ENCODE measurements around the gene LTF.

Gene LTF

DNA sequence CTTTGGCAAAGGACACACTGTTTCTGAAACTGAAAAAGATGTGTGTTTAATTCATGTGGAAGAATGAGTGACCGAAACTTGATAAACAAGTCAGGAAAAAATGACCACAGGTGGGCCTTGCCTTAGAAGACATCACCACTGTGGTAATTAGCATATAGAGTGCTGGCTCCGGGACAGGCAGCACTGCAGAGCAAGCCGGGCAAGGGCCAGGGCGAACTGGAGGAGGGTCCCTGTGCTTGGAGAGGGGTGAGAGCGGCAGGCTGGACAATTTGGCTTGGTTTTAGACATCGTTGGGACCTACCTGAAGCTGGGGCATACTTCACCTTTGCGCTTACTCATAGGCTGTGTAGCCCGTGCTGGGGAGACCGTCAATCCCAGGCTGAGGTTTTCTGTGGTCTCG is 41.2 kb upstream of the LTF start:
- no peak overlapping the region for H3K4ac ChIP-seq (ENCODE audit: low read depth, low read length)
- no peak overlapping the region for H3K23ac ChIP-seq (ENCODE audit: low read length)
- no peak overlapping the region for H3K9ac ChIP-seq (ENCODE audit: low read length)
- H3K56ac ChIP-seq (ENCODE audit: low read length), result peak overlapping the region; percentile 1
- H3K36me3 ChIP-seq (ENCODE audit: control insufficient read depth, insufficient read depth, low read length), result no peaks in the 10 kb centered on the region
- no peaks in the 10 kb centered on the region for H3K79me1 ChIP-seq (ENCODE audit: low read length)
- no peak overlapping the region for H3K18ac ChIP-seq (ENCODE audit: low read length)
- peaks cover 7% of the 10 kb centered on the region for H3K4me1 ChIP-seq (ENCODE audit: control insufficient read depth, low read depth, low read length)
- no peak overlapping the region for H3K27ac ChIP-seq (ENCODE audit: low read depth, low read length)
- H2BK15ac ChIP-seq (replicated peaks; ENCODE audit: low read depth), result no peak overlapping the region
- no peaks in the 10 kb centered on the region for H3K27me3 ChIP-seq (ENCODE audit: insufficient read depth, low read length, poor library complexity)
- H2AK5ac ChIP-seq (ENCODE audit: low read length), result no peak overlapping the region
- no peak overlapping the region for H2BK120ac ChIP-seq (ENCODE audit: low read depth, low read length)
- no peak overlapping the region for H3K4me3 ChIP-seq (ENCODE audit: low read length)
- H2BK5ac ChIP-seq (ENCODE audit: low read length), result no peak overlapping the region
- H3K4me2 ChIP-seq (ENCODE audit: low read length), result no peak overlapping the region
- no peak overlapping the region for H4K8ac ChIP-seq (ENCODE audit: low read depth, low read length)
- H4K5ac ChIP-seq (ENCODE audit: low read length), result no peak overlapping the region
- no peaks in the 10 kb centered on the region for H3K79me2 ChIP-seq (ENCODE audit: control insufficient read depth, insufficient read depth, low read length)
- WGBS (ENCODE audit: extremely low coverage, insufficient coverage, low lambda C conversion rate), result no CpG with 5 or more reads among the region's 10 CpGs
- DNase-seq, result no peak

GRCh38 chr3:46504789-46505188 is 40.1 kb upstream of the LTF start:
- no peaks in the 10 kb centered on the region for H3K27me3 ChIP-seq (ENCODE audit: insufficient read depth, low read length, poor library complexity)
- DNase-seq, result no peak
- H2AK5ac ChIP-seq (ENCODE audit: low read length), result no peak overlapping the region
- H3K36me3 ChIP-seq (ENCODE audit: control insufficient read depth, insufficient read depth, low read length), result no peaks in the 10 kb centered on the region
- no peak overlapping the region for H2BK15ac ChIP-seq (replicated peaks; ENCODE audit: low read depth)
- H2BK5ac ChIP-seq (ENCODE audit: low read length), result no peak overlapping the region
- no peak overlapping the region for H3K4me3 ChIP-seq (ENCODE audit: low read length)
- no peak overlapping the region for H3K4me2 ChIP-seq (ENCODE audit: low read length)
- no peak overlapping the region for H3K18ac ChIP-seq (ENCODE audit: low read length)
- no peaks in the 10 kb centered on the region for H3K79me2 ChIP-seq (ENCODE audit: control insufficient read depth, insufficient read depth, low read length)
- WGBS (ENCODE audit: extremely low coverage, insufficient coverage, low lambda C conversion rate), result no CpG with 5 or more reads among the region's 5 CpGs
- no peak overlapping the region for H2BK120ac ChIP-seq (ENCODE audit: low read depth, low read length)
- H3K27ac ChIP-seq (ENCODE audit: low read depth, low read length), result no peak overlapping the region
- H4K5ac ChIP-seq (ENCODE audit: low read length), result no peak overlapping the region
- no peaks in the 10 kb centered on the region for H3K79me1 ChIP-seq (ENCODE audit: low read length)
- no peak overlapping the region for H3K4ac ChIP-seq (ENCODE audit: low read depth, low read length)
- H3K4me1 ChIP-seq (ENCODE audit: control insufficient read depth, low read depth, low read length), result peaks cover 7% of the 10 kb centered on the region
- H4K8ac ChIP-seq (ENCODE audit: low read depth, low read length), result no peak overlapping the region
- no peak overlapping the region for H3K56ac ChIP-seq (ENCODE audit: low read length)
- no peak overlapping the region for H3K23ac ChIP-seq (ENCODE audit: low read length)
- no peak overlapping the region for H3K9ac ChIP-seq (ENCODE audit: low read length)

GRCh38 chr3:46503200-46503874 is 38.6 kb upstream of the LTF start:
- Histone ChIP-seq H3K79me2 (ENCODE audit: control insufficient read depth, insufficient read depth, low read length) (no peaks in the 10 kb centered on the region), H3K56ac (ENCODE audit: low read length) (no peak overlapping the region), H2AK5ac (ENCODE audit: low read length) (no peak overlapping the region), H3K23ac (ENCODE audit: low read length) (no peak overlapping the region), H3K4ac (ENCODE audit: low read depth, low read length) (no peak overlapping the region), H3K9ac (ENCODE audit: low read length) (no peak overlapping the region), H2BK120ac (ENCODE audit: low read depth, low read length) (no peak overlapping the region), H3K4me2 (ENCODE audit: low read length) (no peak overlapping the region), H4K8ac (ENCODE audit: low read depth, low read length) (no peak overlapping the region), H3K4me1 (ENCODE audit: control insufficient read depth, low read depth, low read length) (peaks cover 7% of the 10 kb centered on the region), H3K4me3 (ENCODE audit: low read length) (no peak overlapping the region), H3K27ac (ENCODE audit: low read depth, low read length) (no peak overlapping the region), H3K27me3 (ENCODE audit: insufficient read depth, low read length, poor library complexity) (no peaks in the 10 kb centered on the region), H2BK15ac (replicated peaks; ENCODE audit: low read depth) (no peak overlapping the region), H3K79me1 (ENCODE audit: low read length) (no peaks in the 10 kb centered on the region), H2BK5ac (ENCODE audit: low read length) (no peak overlapping the region), H3K18ac (ENCODE audit: low read length) (no peak overlapping the region), H3K36me3 (ENCODE audit: control insufficient read depth, insufficient read depth, low read length) (no peaks in the 10 kb centered on the region), H4K5ac (ENCODE audit: low read length) (no peak overlapping the region)
- no CpG with 5 or more reads among the region's 7 CpGs for WGBS (ENCODE audit: extremely low coverage, insufficient coverage, low lambda C conversion rate)
- no peak for DNase-seq

GRCh38 chr3:46501702-46502101 is 37.0 kb upstream of the LTF start:
- H2AK5ac ChIP-seq (ENCODE audit: low read length), result no peak overlapping the region
- no peak overlapping the region for H3K4me3 ChIP-seq (ENCODE audit: low read length)
- H3K36me3 ChIP-seq (ENCODE audit: control insufficient read depth, insufficient read depth, low read length), result no peaks in the 10 kb centered on the region
- H4K8ac ChIP-seq (ENCODE audit: low read depth, low read length), result no peak overlapping the region
- no peaks in the 10 kb centered on the region for H3K79me2 ChIP-seq (ENCODE audit: control insufficient read depth, insufficient read depth, low read length)
- no peak overlapping the region for H2BK15ac ChIP-seq (replicated peaks; ENCODE audit: low read depth)
- DNase-seq, result no peak
- no peaks in the 10 kb centered on the region for H3K79me1 ChIP-seq (ENCODE audit: low read length)
- H3K9ac ChIP-seq (ENCODE audit: low read length), result no peak overlapping the region
- H3K18ac ChIP-seq (ENCODE audit: low read length), result no peak overlapping the region
- H3K23ac ChIP-seq (ENCODE audit: low read length), result no peak overlapping the region
- no peak overlapping the region for H2BK5ac ChIP-seq (ENCODE audit: low read length)
- H3K56ac ChIP-seq (ENCODE audit: low read length), result no peak overlapping the region
- H3K27me3 ChIP-seq (ENCODE audit: insufficient read depth, low read length, poor library complexity), result no peaks in the 10 kb centered on the region
- no peak overlapping the region for H3K4ac ChIP-seq (ENCODE audit: low read depth, low read length)
- no peak overlapping the region for H3K4me2 ChIP-seq (ENCODE audit: low read length)
- no peak overlapping the region for H4K5ac ChIP-seq (ENCODE audit: low read length)
- no peak overlapping the region for H2BK120ac ChIP-seq (ENCODE audit: low read depth, low read length)
- WGBS (ENCODE audit: extremely low coverage, insufficient coverage, low lambda C conversion rate), result no CpG with 5 or more reads among the region's 4 CpGs
- no peak overlapping the region for H3K27ac ChIP-seq (ENCODE audit: low read depth, low read length)
- peaks cover 4% of the 10 kb centered on the region for H3K4me1 ChIP-seq (ENCODE audit: control insufficient read depth, low read depth, low read length)

DNA sequence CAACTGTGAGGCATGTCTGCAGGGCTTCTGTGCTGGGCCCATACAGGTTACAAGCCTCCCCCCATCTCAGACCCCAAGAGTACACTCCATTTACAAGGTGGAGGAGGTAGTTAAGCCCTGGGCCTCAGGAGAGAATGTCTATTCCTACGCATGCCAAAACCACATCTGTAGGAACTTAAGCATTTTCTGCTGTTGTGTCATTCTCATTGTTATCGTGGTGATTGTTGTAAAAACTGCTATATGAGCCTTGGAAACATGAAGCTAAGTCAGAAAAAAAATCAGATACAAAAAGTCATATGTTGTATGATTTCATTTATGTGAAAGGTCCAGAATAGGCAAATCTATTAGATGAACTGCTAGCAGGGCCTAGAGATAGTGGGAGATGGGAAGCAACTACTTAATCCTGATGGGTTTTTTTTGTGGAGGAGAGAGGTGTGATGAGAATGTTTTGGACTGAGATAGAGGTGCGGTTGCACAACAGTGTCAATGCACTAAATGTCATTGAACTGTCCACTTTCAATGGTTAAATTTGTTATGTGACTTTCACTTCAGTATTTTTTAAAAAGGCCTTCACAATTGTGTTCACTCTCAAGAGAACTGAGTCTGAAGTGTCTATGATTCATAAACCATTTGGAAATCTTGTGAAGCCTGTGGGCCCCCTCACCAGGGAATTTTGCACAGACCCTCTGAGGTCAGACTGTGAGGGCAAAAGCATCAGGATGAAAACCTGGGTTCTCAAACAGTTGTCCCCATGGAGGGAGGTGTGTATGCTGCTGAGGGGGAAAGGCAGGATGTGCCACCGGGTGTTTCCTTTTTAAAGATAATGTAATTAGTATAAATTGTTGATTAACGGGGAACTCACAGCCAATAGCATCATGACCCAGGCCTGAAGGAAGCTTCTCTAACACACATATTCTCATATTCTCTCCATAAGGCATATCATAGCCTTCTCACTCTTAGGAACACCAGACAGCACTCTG is 36.2 kb upstream of the LTF start:
- no peak overlapping the region for H3K18ac ChIP-seq (ENCODE audit: low read length)
- H3K56ac ChIP-seq (ENCODE audit: low read length), result no peak overlapping the region
- no peaks in the 10 kb centered on the region for H3K27me3 ChIP-seq (ENCODE audit: insufficient read depth, low read length, poor library complexity)
- no peak overlapping the region for H3K27ac ChIP-seq (ENCODE audit: low read depth, low read length)
- H4K5ac ChIP-seq (ENCODE audit: low read length), result no peak overlapping the region
- H3K23ac ChIP-seq (ENCODE audit: low read length), result no peak overlapping the region
- no CpG with 5 or more reads among the region's 5 CpGs for WGBS (ENCODE audit: extremely low coverage, insufficient coverage, low lambda C conversion rate)
- no peak overlapping the region for H4K8ac ChIP-seq (ENCODE audit: low read depth, low read length)
- no peaks in the 10 kb centered on the region for H3K79me1 ChIP-seq (ENCODE audit: low read length)
- H3K4me1 ChIP-seq (ENCODE audit: control insufficient read depth, low read depth, low read length), result peaks cover 2% of the 10 kb centered on the region
- no peaks in the 10 kb centered on the region for H3K79me2 ChIP-seq (ENCODE audit: control insufficient read depth, insufficient read depth, low read length)
- H2BK5ac ChIP-seq (ENCODE audit: low read length), result no peak overlapping the region
- no peak overlapping the region for H2BK15ac ChIP-seq (replicated peaks; ENCODE audit: low read depth)
- no peak overlapping the region for H2AK5ac ChIP-seq (ENCODE audit: low read length)
- H3K4me3 ChIP-seq (ENCODE audit: low read length), result no peak overlapping the region
- no peak overlapping the region for H2BK120ac ChIP-seq (ENCODE audit: low read depth, low read length)
- no peak overlapping the region for H3K4ac ChIP-seq (ENCODE audit: low read depth, low read length)
- DNase-seq, result no peak
- H3K9ac ChIP-seq (ENCODE audit: low read length), result no peak overlapping the region
- no peak overlapping the region for H3K4me2 ChIP-seq (ENCODE audit: low read length)
- no peaks in the 10 kb centered on the region for H3K36me3 ChIP-seq (ENCODE audit: control insufficient read depth, insufficient read depth, low read length)

Measured in mesendoderm (in vitro differentiated cells).